ENCODE data around the gene UBE2E2. TPM values are rescaled to one million over a fixed set of nuclear protein-coding genes. Genes with fewer than 3 reads are reported as not detected.

UBE2E2 gene
- total RNA-seq, 1 donor from 2014 or later = 24.2 TPM

DNA sequence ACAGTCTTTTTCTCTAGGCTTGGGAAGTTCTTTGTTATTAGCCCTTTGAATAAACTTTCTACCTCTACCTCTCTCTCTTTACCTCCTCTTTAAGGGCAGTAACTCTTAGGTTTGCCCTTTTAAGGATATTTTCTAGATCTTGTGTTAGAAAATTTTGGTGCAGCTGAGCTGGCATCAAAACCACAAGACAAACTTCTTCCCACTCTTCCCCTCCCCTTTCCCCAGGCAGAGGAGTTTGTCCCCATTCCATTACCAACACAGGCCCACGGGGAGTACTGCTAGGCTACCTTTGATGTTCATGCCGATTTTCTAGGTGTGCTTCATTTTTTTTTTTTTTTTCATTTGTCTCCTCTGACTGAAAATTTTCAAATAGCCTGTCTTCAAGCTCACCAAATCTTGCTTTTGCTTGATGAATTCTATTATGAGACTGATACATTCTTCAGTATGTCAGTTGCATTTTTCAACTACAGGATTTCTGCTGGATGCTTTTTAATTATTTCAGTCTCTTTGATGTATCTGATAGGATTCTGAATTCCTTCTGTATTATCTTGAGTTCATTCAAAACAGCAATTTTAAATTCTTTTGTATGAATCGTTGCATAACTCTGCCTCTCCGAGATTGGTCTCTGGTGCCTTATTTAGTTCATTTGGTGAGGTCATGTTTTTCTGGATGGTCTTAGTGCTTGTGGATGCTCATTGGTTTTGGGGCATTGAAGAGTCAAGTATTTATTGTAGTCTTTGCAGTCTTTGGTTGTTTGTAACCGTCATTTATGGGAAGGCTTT, 112.0 kb downstream of the UBE2E2 start:
- TF ChIP-seq, protein P1, sequence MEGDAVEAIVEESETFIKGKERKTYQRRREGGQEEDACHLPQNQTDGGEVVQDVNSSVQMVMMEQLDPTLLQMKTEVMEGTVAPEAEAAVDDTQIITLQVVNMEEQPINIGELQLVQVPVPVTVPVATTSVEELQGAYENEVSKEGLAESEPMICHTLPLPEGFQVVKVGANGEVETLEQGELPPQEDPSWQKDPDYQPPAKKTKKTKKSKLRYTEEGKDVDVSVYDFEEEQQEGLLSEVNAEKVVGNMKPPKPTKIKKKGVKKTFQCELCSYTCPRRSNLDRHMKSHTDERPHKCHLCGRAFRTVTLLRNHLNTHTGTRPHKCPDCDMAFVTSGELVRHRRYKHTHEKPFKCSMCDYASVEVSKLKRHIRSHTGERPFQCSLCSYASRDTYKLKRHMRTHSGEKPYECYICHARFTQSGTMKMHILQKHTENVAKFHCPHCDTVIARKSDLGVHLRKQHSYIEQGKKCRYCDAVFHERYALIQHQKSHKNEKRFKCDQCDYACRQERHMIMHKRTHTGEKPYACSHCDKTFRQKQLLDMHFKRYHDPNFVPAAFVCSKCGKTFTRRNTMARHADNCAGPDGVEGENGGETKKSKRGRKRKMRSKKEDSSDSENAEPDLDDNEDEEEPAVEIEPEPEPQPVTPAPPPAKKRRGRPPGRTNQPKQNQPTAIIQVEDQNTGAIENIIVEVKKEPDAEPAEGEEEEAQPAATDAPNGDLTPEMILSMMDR (conservative IDR thresholded peaks at IDR 0.05) = no peak
- H3K4me1 Mint-ChIP-seq = no peaks in the 10 kb centered on the region
- no peak for DNase-seq (ENCODE audit: low read depth, low spot score)
- peak overlapping the region; percentile 78 for H3K27ac Mint-ChIP-seq (ENCODE audit: unreplicated experiment)
- no peaks in the 10 kb centered on the region for H3K27me3 Mint-ChIP-seq (ENCODE audit: low read depth)
- H3K4me3 Mint-ChIP-seq = no peak overlapping the region
- H3K36me3 Mint-ChIP-seq (ENCODE audit: low read depth) = peaks cover 4% of the 10 kb centered on the region
- peaks cover 5% of the 10 kb centered on the region for H3K9me3 Mint-ChIP-seq

DNA sequence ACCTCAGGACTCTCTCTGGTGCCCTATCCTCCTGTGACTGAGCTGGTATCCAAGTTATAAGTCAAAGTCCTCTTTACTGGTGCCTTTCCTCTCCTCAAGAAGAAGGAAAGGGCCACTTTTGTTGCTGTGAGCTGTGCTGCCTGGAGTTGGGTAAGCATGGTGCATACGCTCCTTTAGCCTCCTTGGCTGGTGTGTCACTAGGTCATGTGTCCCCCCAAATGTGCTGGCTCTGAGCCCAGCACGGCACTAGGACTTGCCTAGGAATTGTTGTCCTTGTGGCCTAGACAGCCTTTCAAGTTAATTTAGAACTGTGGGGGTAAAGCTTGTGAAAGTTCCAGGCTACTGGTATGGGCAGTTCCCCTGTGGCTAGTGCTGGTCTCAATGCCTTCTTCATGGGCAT, 113.8 kb downstream of the UBE2E2 start:
- Mint-ChIP-seq H3K9me3 (peaks cover 4% of the 10 kb centered on the region), H3K27ac (ENCODE audit: unreplicated experiment) (no peak overlapping the region), H3K27me3 (ENCODE audit: low read depth) (no peaks in the 10 kb centered on the region), H3K4me3 (no peak overlapping the region), H3K36me3 (ENCODE audit: low read depth) (peaks cover 1% of the 10 kb centered on the region), H3K4me1 (no peaks in the 10 kb centered on the region)
- TF ChIP-seq, protein P1 (conservative IDR thresholded peaks at IDR 0.05) = no peak
- no peak for DNase-seq (ENCODE audit: low read depth, low spot score)

DNA sequence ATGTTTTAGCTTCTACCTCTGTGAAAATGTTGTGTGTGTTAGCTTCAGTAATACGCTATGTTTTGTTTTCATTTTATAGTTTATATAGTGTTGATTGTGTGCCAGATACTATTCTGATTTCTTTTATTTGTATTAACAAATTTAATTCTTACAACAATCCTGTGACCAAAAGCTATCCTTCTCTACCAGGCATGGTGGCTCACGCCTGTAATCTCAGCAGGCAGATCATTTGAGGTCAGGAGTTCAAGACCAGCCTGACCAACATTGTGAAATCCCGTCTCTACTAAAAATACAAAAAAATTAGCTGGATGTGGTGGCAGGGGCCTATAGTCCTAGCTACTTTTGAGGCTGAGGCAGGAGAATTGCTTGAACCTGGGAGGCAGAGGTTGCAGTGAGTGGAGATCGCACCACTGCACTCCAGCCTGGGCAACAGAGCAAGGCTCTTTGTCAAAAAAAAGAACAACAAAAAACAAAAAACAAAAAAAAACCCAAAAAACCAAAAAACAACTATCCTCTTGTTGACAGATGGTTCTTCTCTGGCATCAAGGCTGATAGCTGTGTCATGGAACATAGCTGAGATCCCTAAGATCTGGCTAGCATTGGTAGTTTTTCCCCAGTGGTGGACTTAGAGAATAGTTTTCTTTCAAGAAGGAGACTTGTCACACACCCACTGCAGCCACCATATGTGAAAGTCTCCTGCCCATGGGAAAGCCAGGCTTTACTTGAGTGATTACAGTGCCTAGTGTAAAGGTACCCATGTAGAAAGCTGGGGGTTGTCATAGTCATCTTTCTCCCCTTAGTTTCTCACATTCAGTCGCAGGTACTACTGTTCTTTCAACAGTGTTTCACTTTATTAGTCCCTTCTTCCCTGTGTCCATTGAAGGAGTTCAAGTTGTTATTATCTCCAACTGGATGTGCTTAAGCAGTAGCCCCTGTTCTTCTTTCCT, 116.5 kb downstream of the UBE2E2 start:
- Mint-ChIP-seq H3K4me1 (no peaks in the 10 kb centered on the region), H3K27ac (ENCODE audit: unreplicated experiment) (no peak overlapping the region), H3K9me3 (no peaks in the 10 kb centered on the region), H3K27me3 (ENCODE audit: low read depth) (no peaks in the 10 kb centered on the region), H3K36me3 (ENCODE audit: low read depth) (no peaks in the 10 kb centered on the region), H3K4me3 (no peak overlapping the region)
- no peak for DNase-seq (ENCODE audit: low read depth, low spot score)
- TF ChIP-seq, protein P1 (conservative IDR thresholded peaks at IDR 0.05) = no peak

DNA sequence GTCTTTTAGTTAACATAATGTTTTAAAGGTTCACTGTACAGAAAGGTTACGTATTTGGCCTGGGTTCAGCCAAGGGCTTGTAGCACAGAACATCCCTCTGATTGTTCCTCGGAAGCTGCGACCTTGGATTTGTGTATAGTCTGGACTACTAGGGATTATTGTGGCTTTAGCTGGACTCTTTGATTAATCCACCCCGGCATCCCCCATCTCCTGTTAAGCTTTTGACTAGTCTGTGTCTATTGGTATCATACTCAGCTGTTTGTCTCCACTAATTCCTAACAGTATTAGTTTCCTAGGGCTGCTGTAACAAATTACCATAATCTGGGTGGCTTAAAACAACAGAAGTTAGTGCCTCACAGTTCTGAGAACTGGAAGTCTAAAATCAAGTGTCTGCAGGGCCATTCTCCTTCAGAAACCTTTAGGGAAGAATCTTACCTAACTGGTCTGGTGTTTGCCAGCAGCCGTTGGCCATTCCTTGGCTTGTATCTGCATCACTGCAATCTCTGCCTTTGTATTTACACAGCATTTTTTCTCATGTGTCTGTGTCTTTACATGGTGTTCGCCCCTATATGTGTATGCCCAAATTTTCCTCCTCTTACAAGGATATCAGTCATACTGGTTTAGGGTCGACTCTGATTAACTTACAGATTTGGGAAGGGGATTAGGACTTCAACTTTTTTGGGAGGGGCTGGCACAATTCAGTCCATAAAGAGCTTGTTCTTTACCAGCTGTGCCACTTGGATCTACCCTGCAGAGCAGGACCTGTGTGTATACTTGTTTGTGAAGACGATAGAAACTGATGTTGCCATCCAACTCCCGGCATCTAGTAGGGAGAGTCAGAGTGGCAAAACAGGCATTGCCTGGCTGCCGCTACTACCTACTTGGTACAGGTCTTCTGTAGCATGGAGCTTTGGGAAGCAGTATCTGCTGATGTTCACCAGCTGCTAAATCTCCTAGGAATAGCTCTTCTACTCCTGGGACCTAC, 117.8 kb downstream of the UBE2E2 start:
- no peak overlapping the region for H3K27ac Mint-ChIP-seq (ENCODE audit: unreplicated experiment)
- TF ChIP-seq, protein P1 (conservative IDR thresholded peaks at IDR 0.05) = no peak
- no peak overlapping the region for H3K4me3 Mint-ChIP-seq
- no peaks in the 10 kb centered on the region for H3K36me3 Mint-ChIP-seq (ENCODE audit: low read depth)
- H3K9me3 Mint-ChIP-seq = peaks cover 3% of the 10 kb centered on the region
- DNase-seq (ENCODE audit: low read depth, low spot score) = no peak
- no peaks in the 10 kb centered on the region for H3K27me3 Mint-ChIP-seq (ENCODE audit: low read depth)
- no peaks in the 10 kb centered on the region for H3K4me1 Mint-ChIP-seq

DNA sequence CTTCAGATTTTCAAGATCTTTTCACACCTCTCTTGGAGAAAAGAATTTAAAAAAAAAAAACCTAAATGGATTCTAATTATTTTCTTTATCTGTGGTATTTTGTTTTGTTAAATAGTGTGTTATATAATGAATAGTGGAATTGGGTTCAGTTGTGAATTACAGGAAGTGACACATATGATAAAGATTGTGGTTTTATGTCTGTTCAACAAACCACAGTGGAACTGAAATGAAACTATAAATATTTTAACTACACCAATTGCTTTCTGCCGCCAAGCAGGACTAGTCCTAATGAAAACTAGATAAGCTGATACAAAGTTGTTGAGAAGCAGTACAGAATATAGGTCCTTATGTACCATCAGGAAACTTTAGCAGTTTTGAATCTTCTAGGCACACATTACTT, 121.6 kb downstream of the UBE2E2 start:
- peaks cover 3% of the 10 kb centered on the region for H3K9me3 Mint-ChIP-seq
- TF ChIP-seq, protein P1 (conservative IDR thresholded peaks at IDR 0.05) = no peak
- DNase-seq (ENCODE audit: low read depth, low spot score) = no peak
- no peaks in the 10 kb centered on the region for H3K4me1 Mint-ChIP-seq
- peaks cover 3% of the 10 kb centered on the region for H3K36me3 Mint-ChIP-seq (ENCODE audit: low read depth)
- H3K27me3 Mint-ChIP-seq (ENCODE audit: low read depth) = no peaks in the 10 kb centered on the region
- H3K4me3 Mint-ChIP-seq = no peak overlapping the region
- no peak overlapping the region for H3K27ac Mint-ChIP-seq (ENCODE audit: unreplicated experiment)

All from neural crest cell (in vitro differentiated cells).